ENCODE measurements around the gene KCNC4.

KCNC4 gene

GRCh38 chr1:110164725-110165350, 45.3 kb upstream of the KCNC4 start:
- TF ChIP-seq, protein P1, sequence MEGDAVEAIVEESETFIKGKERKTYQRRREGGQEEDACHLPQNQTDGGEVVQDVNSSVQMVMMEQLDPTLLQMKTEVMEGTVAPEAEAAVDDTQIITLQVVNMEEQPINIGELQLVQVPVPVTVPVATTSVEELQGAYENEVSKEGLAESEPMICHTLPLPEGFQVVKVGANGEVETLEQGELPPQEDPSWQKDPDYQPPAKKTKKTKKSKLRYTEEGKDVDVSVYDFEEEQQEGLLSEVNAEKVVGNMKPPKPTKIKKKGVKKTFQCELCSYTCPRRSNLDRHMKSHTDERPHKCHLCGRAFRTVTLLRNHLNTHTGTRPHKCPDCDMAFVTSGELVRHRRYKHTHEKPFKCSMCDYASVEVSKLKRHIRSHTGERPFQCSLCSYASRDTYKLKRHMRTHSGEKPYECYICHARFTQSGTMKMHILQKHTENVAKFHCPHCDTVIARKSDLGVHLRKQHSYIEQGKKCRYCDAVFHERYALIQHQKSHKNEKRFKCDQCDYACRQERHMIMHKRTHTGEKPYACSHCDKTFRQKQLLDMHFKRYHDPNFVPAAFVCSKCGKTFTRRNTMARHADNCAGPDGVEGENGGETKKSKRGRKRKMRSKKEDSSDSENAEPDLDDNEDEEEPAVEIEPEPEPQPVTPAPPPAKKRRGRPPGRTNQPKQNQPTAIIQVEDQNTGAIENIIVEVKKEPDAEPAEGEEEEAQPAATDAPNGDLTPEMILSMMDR (IDR thresholded peaks at IDR 0.05; ENCODE audit: low read depth, low read length, missing control alignments) = no peak
- in situ Hi-C loops (cut with HindIII; ENCODE audit: low sequenced_read_pairs) = no loop called here
- no peak for DNase-seq (ENCODE audit: low read depth)
- no peak overlapping the region for H3K4me3 ChIP-seq (ENCODE audit: low read depth, low read length)

DNA sequence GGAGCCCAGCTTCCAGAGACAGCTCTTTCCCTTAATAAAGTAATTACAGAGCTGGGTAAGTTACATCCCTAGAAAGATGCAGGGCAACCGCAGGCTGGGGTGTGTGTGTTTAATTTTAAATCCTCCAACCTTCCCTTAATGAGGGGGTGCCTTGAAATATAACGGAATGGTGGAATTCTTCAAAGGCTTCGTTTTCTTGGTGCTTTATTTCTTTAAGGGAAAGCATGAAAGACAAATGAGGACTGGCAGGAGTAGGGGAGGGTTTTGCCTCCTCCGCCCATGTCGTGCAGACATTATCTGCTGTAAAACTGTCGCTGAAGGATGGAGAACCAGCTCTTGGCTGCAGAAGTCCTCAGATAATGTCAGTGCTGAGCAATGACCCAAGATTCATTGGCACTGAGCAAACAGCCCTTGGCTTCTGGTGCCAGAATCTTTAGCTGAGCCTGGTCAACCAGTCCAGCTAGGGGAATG, 44.3 kb upstream of the KCNC4 start:
- H3K4me3 ChIP-seq (ENCODE audit: low read depth, low read length) = no peak overlapping the region
- TF ChIP-seq, protein P1 (IDR thresholded peaks at IDR 0.05; ENCODE audit: low read depth, low read length, missing control alignments) = no peak
- no peak for DNase-seq (ENCODE audit: low read depth)
- in situ Hi-C loops (cut with HindIII; ENCODE audit: low sequenced_read_pairs) = no loop called here

GRCh38 chr1:110166861-110167260, 43.3 kb upstream of the KCNC4 start:
- TF ChIP-seq, protein P1 (IDR thresholded peaks at IDR 0.05; ENCODE audit: low read depth, low read length, missing control alignments) = no peak
- in situ Hi-C loops (cut with HindIII; ENCODE audit: low sequenced_read_pairs) = no loop called here
- H3K4me3 ChIP-seq (ENCODE audit: low read depth, low read length) = no peak overlapping the region
- no peak for DNase-seq (ENCODE audit: low read depth)

DNA sequence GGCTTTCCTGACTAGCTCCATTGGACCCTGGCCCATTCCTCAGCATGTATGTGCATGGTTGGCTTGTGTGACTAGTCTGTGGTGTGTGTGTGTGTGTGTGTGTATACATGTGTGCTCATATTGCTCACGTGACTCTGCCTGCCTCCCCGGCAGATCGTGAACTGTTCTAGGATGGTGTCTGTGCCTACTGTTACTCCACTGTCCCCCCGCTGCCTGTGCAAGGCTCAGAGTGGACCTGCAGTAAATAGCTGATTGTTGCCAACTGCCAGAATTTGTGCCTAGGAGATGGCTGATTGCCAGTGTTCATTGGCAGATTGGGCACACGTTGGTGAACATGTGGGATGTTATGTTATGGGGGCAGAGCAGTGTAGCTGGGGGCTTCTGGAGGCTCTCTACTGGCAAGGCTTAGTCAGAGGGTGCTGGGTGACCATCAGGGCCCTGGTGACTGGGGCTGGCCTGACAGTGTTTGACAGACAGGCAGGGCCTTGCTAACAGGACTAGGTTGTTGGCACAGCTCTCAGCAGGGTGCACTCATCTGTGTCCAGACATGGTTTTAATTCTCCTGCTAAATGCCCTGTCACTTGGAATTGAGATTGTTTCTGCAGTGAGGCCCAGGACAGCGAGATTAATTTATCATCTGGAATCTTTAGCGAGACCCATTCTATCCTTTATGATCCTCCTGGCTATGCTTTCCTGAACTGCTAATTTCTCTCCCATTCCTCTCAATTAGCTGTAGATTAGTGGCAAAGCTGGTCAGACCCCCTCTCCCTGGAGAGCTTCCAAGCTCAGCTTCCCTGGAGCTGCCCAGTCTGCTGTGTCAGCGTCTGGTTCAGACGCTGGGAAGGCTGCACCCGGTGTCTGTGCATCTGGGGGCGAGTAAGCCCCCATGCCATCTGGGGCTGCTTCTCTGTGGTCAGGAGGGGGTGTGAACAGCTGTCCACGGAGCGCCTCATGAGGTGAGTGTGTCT, 39.1 kb upstream of the KCNC4 start:
- H3K4me3 ChIP-seq (ENCODE audit: low read depth, low read length) = no peak overlapping the region
- DNase-seq (ENCODE audit: low read depth) = no peak
- TF ChIP-seq, protein P1 (IDR thresholded peaks at IDR 0.05; ENCODE audit: low read depth, low read length, missing control alignments) = no peak
- in situ Hi-C loops (cut with HindIII; ENCODE audit: low sequenced_read_pairs) = no loop called here

GRCh38 chr1:110172001-110172400, 38.1 kb upstream of the KCNC4 start:
- no peak overlapping the region for H3K4me3 ChIP-seq (ENCODE audit: low read depth, low read length)
- in situ Hi-C loops (cut with HindIII; ENCODE audit: low sequenced_read_pairs) = no loop called here
- TF ChIP-seq, protein P1 (IDR thresholded peaks at IDR 0.05; ENCODE audit: low read depth, low read length, missing control alignments) = no peak
- DNase-seq (ENCODE audit: low read depth) = no peak

DNA sequence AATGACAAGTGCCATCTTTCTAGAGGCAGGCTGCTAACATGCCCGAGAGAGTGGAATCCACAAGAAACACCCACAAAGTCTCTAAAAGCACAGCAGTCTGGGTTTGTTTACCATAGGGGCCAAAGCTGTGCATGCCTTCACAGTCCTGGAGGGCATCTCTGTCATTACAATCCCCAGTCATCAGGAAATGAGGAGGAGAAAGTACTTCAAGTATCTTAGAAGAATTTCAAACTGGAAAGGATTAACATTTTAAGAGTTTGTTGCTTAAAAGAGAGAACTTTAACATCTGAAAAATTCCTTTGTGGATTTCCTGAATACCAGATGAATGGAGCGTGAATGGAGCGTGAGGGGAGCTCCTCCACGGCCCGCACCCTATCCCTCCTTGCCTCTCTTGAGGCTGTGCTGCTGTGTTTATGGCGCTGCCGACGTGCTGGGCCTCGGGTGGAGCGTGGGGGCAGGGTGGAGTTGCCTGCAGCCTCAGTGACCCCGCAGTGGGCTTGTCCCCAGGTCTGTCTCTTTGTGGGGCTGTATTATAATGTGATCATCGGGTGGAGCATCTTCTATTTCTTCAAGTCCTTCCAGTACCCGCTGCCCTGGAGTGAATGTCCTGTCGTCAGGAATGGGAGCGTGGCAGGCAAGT, 36.5 kb upstream of the KCNC4 start:
- no peak for DNase-seq (ENCODE audit: low read depth)
- TF ChIP-seq, protein P1 (IDR thresholded peaks at IDR 0.05; ENCODE audit: low read depth, low read length, missing control alignments) = no peak
- in situ Hi-C loops (cut with HindIII; ENCODE audit: low sequenced_read_pairs) = no loop called here

More for the DNA sequence above, 36.5 kb upstream of the KCNC4 start:
- no peak overlapping the region for H3K4me3 ChIP-seq (ENCODE audit: low read depth, low read length)
